ENCODE results near the gene EREG.

DNA sequence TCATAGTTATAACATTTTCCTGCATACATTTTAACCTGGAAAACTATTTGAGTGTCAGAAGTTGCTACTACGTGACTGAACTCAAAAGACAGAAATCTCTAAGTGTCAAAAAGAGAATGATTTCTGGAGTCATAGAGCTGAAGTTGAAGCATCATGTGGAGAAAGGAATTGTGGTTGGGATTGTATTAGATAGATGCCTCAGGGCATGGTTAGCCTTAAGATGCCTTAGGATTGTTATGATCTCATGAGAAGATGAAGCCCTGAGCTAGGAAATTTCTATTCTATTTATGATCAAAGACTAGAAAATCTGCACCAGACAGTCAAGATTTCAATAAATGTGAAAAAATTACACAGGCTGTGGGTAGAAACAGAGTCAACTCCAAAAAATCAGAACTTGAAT, 36.4 kb upstream of the EREG start:
- TF ChIP-seq POLR2A (IDR thresholded peaks at IDR 0.05; ENCODE audit: low read length) (no peak), GATA1 (IDR thresholded peaks at IDR 0.05; ENCODE audit: low read depth, low read length) (no peak)
